PFSK-1 (cell line): Measurements from ENCODE around the gene FOXO3.

Experiments
- FOXP2 ChIP-seq: optimal IDR thresholded peaks from 2 replicates; pipeline ENCODE3; 2011; ENCODE audit warnings: borderline replicate concordance, control low read depth, inconsistent platforms; ENCODE audit not compliant: insufficient read depth; ENCODE audit errors: extremely low read length, extremely low read depth
- POLR2AphosphoS5 ChIP-seq: IDR thresholded peaks from 2 replicates; pipeline ENCODE4 v1.6.1; 2012; ENCODE audit warnings: low read depth, mild to moderate bottlenecking, control low read depth, low read length, moderate library complexity
- SIN3A ChIP-seq: IDR thresholded peaks from 2 replicates; pipeline ENCODE4 v1.6.1; 2012; ENCODE audit warnings: mild to moderate bottlenecking, low read length, moderate library complexity, borderline replicate concordance; ENCODE audit not compliant: insufficient read depth
- TAF1 ChIP-seq: IDR thresholded peaks from 2 replicates; pipeline ENCODE4 v1.6.1; 2012; ENCODE audit warnings: low read length, control low read depth, borderline replicate concordance; ENCODE audit not compliant: insufficient read depth
- TF ChIP-seq, protein P1 (sequence below), 2 experiments: IDR thresholded peaks; 2 replicates each; pipeline versions ENCODE4 v1.6.1 to v1.8.0; 2011 to 2012; ENCODE audit warnings: low read depth in 2 of 2, low read length in 2 of 2, control low read depth in 1 of 2, inconsistent platforms in 1 of 2, mild to moderate bottlenecking in 1 of 2, moderate library complexity in 1 of 2; ENCODE audit not compliant: insufficient read depth in 1 of 2

FOXO3 gene

DNA sequence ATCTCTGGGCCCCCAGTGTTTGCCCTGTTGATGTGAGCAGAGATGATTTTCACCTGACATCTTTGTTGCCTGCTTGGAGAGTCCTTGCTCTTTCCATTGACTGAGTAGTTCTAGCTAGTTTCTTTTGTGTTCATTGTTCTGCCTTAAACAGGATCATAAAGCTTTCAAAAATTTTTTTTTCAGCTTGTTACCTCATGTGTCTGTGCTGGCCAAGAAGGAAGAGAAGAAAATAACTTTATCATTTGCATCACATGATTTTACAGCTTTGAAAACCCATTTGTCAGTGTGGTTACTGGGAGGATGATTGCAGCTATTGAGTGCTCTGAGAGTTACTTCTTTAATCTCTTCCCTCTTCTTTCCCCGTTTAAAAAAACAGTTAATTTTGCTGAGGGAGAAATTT lies 16.0 kb downstream of the FOXO3 start:
- TF ChIP-seq, protein P1, sequence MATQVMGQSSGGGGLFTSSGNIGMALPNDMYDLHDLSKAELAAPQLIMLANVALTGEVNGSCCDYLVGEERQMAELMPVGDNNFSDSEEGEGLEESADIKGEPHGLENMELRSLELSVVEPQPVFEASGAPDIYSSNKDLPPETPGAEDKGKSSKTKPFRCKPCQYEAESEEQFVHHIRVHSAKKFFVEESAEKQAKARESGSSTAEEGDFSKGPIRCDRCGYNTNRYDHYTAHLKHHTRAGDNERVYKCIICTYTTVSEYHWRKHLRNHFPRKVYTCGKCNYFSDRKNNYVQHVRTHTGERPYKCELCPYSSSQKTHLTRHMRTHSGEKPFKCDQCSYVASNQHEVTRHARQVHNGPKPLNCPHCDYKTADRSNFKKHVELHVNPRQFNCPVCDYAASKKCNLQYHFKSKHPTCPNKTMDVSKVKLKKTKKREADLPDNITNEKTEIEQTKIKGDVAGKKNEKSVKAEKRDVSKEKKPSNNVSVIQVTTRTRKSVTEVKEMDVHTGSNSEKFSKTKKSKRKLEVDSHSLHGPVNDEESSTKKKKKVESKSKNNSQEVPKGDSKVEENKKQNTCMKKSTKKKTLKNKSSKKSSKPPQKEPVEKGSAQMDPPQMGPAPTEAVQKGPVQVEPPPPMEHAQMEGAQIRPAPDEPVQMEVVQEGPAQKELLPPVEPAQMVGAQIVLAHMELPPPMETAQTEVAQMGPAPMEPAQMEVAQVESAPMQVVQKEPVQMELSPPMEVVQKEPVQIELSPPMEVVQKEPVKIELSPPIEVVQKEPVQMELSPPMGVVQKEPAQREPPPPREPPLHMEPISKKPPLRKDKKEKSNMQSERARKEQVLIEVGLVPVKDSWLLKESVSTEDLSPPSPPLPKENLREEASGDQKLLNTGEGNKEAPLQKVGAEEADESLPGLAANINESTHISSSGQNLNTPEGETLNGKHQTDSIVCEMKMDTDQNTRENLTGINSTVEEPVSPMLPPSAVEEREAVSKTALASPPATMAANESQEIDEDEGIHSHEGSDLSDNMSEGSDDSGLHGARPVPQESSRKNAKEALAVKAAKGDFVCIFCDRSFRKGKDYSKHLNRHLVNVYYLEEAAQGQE (IDR thresholded peaks at IDR 0.05; ENCODE audit: insufficient read depth in 1 of 2, low read depth in 2 of 2, low read length in 2 of 2): no peak
- TF ChIP-seq POLR2AphosphoS5 (no peak), FOXP2 (no peak), TAF1 (no peak), SIN3A (no peak)

DNA sequence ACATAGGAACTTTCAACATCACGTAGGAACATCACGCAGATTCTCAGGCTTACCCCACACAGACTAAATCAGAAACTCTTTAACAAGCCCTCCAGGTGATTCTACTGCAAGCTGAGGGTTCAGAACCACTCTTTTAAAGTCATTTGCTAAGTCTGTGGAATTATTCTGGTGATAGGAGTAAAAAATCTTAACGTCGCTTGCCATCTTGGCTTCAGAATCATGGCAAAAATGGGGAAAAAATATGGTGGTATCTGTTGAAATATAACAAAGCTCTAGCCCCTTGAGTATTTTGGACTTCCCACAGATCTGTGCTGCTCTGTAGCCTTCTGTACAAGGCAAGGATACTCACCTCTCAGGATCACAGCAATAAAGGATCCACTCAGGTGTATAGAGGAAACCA lies 17.4 kb downstream of the FOXO3 start:
- TF ChIP-seq SIN3A (no peak), POLR2AphosphoS5 (no peak), TAF1 (no peak), FOXP2 (no peak)
- TF ChIP-seq, protein P1 (IDR thresholded peaks at IDR 0.05; ENCODE audit: insufficient read depth in 1 of 2, low read depth in 2 of 2, low read length in 2 of 2): no peak

DNA sequence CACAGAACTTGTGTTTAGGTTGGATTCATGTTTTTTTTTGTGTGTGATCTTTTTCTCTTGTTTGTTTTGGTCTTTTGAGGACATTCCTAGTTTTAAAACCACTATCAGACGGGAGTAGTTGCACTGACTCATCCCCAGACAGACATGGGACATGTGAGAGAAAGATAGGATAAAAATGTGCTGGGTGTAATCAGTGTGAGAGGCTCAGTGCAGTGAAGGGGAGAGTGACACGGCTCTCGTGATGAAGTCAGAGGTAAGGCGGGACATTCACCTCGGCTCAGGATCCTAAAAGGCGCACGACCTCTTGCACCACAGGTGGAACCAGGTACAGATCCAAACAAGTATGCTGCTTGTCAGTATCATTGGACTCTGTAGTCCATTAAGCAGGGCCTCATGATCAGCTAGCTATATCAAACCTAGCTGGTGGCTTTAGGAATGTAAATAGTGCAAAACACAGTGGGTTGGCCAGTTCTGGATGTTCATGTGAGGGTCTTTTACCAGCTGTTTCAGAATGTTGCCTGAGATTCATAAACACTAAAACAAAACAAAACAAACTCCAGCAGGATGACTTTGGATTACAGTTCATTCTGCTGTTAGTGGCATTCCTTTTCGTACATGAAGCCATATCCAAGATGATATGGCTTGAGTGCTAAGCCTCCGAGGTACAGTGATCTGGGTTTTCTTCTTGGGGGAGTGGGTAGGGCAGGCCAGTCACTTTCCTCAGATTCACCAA lies 18.0 kb downstream of the FOXO3 start:
- TF ChIP-seq POLR2AphosphoS5 (no peak), TAF1 (no peak), FOXP2 (no peak), SIN3A (no peak)
- TF ChIP-seq, protein P1 (IDR thresholded peaks at IDR 0.05; ENCODE audit: insufficient read depth in 1 of 2, low read depth in 2 of 2, low read length in 2 of 2): no peak

DNA sequence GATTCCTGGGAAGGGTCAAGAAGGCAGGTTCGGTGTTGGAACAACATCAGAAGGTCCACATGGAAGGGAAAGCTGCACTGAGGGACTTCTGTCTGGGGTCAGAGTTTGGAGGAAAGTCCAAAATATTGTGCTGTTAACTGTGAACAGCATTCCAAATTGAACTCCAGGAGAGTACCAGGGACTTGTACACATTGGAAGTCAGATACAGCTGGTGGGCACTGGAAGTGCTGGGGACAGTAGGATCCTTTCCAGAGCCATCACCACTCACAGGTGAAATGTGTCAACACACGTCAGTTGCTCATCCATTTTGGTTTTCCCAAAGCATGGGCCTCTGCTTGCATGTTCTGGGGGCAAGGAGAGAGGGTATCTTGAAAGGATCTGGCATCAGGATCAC lies 18.6 kb downstream of the FOXO3 start:
- no peak for TF ChIP-seq POLR2AphosphoS5
- no peak for TF ChIP-seq FOXP2
- TF ChIP-seq TAF1: no peak
- TF ChIP-seq, protein P1 (IDR thresholded peaks at IDR 0.05; ENCODE audit: insufficient read depth in 1 of 2, low read depth in 2 of 2, low read length in 2 of 2): no peak
- TF ChIP-seq SIN3A: no peak
